ENCODE measurements around the gene MICAL2. TPM values are rescaled to one million over a fixed set of nuclear protein-coding genes. Genes with fewer than 3 reads are reported as not detected.

Gene MICAL2
- total RNA-seq, 4 donors from 2014 or later: 24.7 to 53.7 (median 37.0) TPM

GRCh38 chr11:12216671-12217374, 106.4 kb downstream of the MICAL2 start:
- intact Hi-C loops (cut with DNase I; ENCODE audit: low total_unique reads) (no loop called here), in situ Hi-C loops (cut with MboI; ENCODE audit: low sequenced_read_pairs in 4 of 4) (no loop called here)
- Histone ChIP-seq H3K27me3 (no peaks in the 10 kb centered on the region), H3K27ac (no peak overlapping the region), H3K9me3 (no peaks in the 10 kb centered on the region), H3K4me1 (peaks cover 22% of the 10 kb centered on the region in 2 donors), H3K4me3 (no peak overlapping the region), H3K36me3 (peaks cover 0 to 25% of the 10 kb centered on the region in 2 donors)
- TF ChIP-seq POLR2A (IDR thresholded peaks at IDR 0.05) (no peak), CTCF (IDR thresholded peaks at IDR 0.05 in 4 of 5, conservative IDR thresholded peaks at IDR 0.05 in 1 of 5) (no peak)
- DNase-seq (no peak), ATAC-seq (no peak)

- Histone ChIP-seq H3K36me3 (peaks cover 0 to 25% of the 10 kb centered on the region in 2 donors), H3K4me3 (no peak overlapping the region), H3K27ac (no peak overlapping the region), H3K9me3 (no peaks in the 10 kb centered on the region), H3K27me3 (no peaks in the 10 kb centered on the region), H3K4me1 (peaks cover 30 to 31% of the 10 kb centered on the region in 2 donors)
- in situ Hi-C loops (cut with MboI; ENCODE audit: low sequenced_read_pairs in 4 of 4): no loop called here
- ATAC-seq (no peak), DNase-seq (no peak)
- TF ChIP-seq POLR2A (IDR thresholded peaks at IDR 0.05) (no peak), CTCF (IDR thresholded peaks at IDR 0.05 in 4 of 5, conservative IDR thresholded peaks at IDR 0.05 in 1 of 5) (no peak)
- intact Hi-C loops (cut with DNase I; ENCODE audit: low total_unique reads): no loop called here
Observed at GRCh38 chr11:12217879-12218278, 107.5 kb downstream of the MICAL2 start.

- intact Hi-C loops (cut with DNase I; ENCODE audit: low total_unique reads) (no loop called here), in situ Hi-C loops (cut with MboI; ENCODE audit: low sequenced_read_pairs in 4 of 4) (no loop called here)
- Histone ChIP-seq H3K4me1 (peaks cover 30 to 31% of the 10 kb centered on the region in 2 donors), H3K9me3 (no peaks in the 10 kb centered on the region), H3K4me3 (no peak overlapping the region), H3K27me3 (no peaks in the 10 kb centered on the region), H3K36me3 (peaks cover 0 to 28% of the 10 kb centered on the region in 2 donors), H3K27ac (no peak overlapping the region)
- no peak for ATAC-seq
- TF ChIP-seq POLR2A (IDR thresholded peaks at IDR 0.05) (no peak), CTCF (IDR thresholded peaks at IDR 0.05 in 4 of 5, conservative IDR thresholded peaks at IDR 0.05 in 1 of 5) (no peak)
- DNase-seq: no peak
Observed at GRCh38 chr11:12218909-12219308, 108.5 kb downstream of the MICAL2 start.

- TF ChIP-seq CTCF (IDR thresholded peaks at IDR 0.05 in 4 of 5, conservative IDR thresholded peaks at IDR 0.05 in 1 of 5): no peak
- TF ChIP-seq POLR2A (IDR thresholded peaks at IDR 0.05): no peak
Observed at GRCh38 chr11:12219757-12220156, 109.4 kb downstream of the MICAL2 start.

More at GRCh38 chr11:12219757-12220156, 109.4 kb downstream of the MICAL2 start:
- Histone ChIP-seq H3K4me3 (no peak overlapping the region), H3K27me3 (no peaks in the 10 kb centered on the region), H3K4me1 (peaks cover 30 to 31% of the 10 kb centered on the region in 2 donors), H3K36me3 (peaks cover 0 to 21% of the 10 kb centered on the region in 2 donors), H3K27ac (peak overlapping the region in 2 of 4 donors; percentile 41 to 46), H3K9me3 (no peaks in the 10 kb centered on the region)
- peak in 1 of 2 donors; percentile 5 for ATAC-seq
- intact Hi-C loops (cut with DNase I; ENCODE audit: low total_unique reads): loop anchor here (5.0 kb wide), 1 partner anchor 97 kb away; no protein-coding TSS in a partner anchor
- no peak for DNase-seq
- in situ Hi-C loops (cut with MboI; ENCODE audit: low sequenced_read_pairs in 4 of 4): no loop called here

All from gastrocnemius medialis (tissue), 4 donors.